HCT116 (cell line): ENCODE results near the gene MFRP. TPM values are rescaled to one million over a fixed set of nuclear protein-coding genes. Genes with fewer than 3 reads are reported as not detected.

Source experiments
- ATAC-seq: fragments of 200-7000 bp; cut with Tn5 transposase; 2 replicates; pipeline ENCODE4 v1.9.1; 2020; ENCODE audit warnings: mild to moderate bottlenecking, moderate library complexity
- BruUV-seq: library from RNA; stranded (reverse); fragments of 400-500 nt; replicated peaks from 2 replicates; lab custom pipeline; 2021; lab: Mats Ljungman, UMichigan
- CTCF ChIA-PET: fragments of 300-600 bp; sonication (Branson Sonifier 250); formaldehyde crosslinking; loops from one replicate; lab custom pipeline; 2021; ENCODE audit warnings: antibody characterized with exemption; lab: Charles Lee
- POLR2A ChIA-PET: fragments of 300-600, 350-600 bp; sonication (Branson Sonifier 250); formaldehyde crosslinking; loops from one replicate; lab custom pipeline; 2021; ENCODE audit warnings: antibody characterized with exemption; lab: Charles Lee
- RAD21 ChIA-PET, 2 experiments: fragments of 300-600 bp; sonication (Branson Sonifier 250); formaldehyde crosslinking; loops; one replicate each; lab custom pipeline; 2023; ENCODE audit warnings: low total read pairs in 2 of 2; ENCODE audit not compliant: uncharacterized antibody in 2 of 2, unreplicated experiment in 2 of 2, low non-redundant PET in 1 of 2; lab: Charles Lee
- DNase-seq: peaks from one replicate; pipeline ENCODE4 v3.0.0-alpha.2; 2010; ENCODE audit warnings: low read depth, low spot score
- H2AFZ ChIP-seq: fragments of 200-600 bp; shearing (Covaris generic), sonication (generic); 2 replicates; pipeline ENCODE4 v1.6.1; 2017; ENCODE audit warnings: low read depth, mixed run types, mixed read lengths, antibody characterized with exemption, low read length; ENCODE audit not compliant: poor library complexity, severe bottlenecking
- H3K27ac ChIP-seq: 2 replicates; pipeline ENCODE4 v1.5.1; 2012; ENCODE audit warnings: low read depth, low read length
- H3K27me3 ChIP-seq: fragments of 200-600 bp; sonication (generic); 2 replicates; pipeline ENCODE4 v1.6.1; 2016; ENCODE audit warnings: mixed run types, low read length, mixed read lengths; ENCODE audit not compliant: insufficient read depth
- H3K36me3 ChIP-seq, 2 experiments: fragments of 200-500 bp in 1 of 2; fragments of 200-600 bp in 1 of 2; sonication (Bioruptor generic) in 1 of 2; sonication (generic) in 1 of 2; 2 replicates each; pipeline versions ENCODE4 v1.5.1 to v1.6.1; 2014 to 2016; ENCODE audit warnings: low read length in 2 of 2, inconsistent platforms in 1 of 2, mixed read lengths in 1 of 2, mixed run types in 1 of 2; ENCODE audit not compliant: insufficient read depth in 2 of 2, control insufficient read depth in 1 of 2
- H3K4me1 ChIP-seq, 2 experiments: fragments of 200-600 bp in 1 of 2; sonication (generic) in 1 of 2; 2 replicates each; pipeline versions ENCODE4 v1.5.1 to v1.6.1; 2012 to 2017; ENCODE audit warnings: low read length in 2 of 2, inconsistent platforms in 1 of 2, mild to moderate bottlenecking in 1 of 2, mixed read lengths in 1 of 2, mixed run types in 1 of 2, moderate library complexity in 1 of 2; ENCODE audit not compliant: insufficient read depth in 2 of 2, control insufficient read depth in 1 of 2
- H3K4me2 ChIP-seq: fragments of 200-600 bp; sonication (generic); 2 replicates; pipeline ENCODE4 v1.6.1; 2017; ENCODE audit warnings: mixed run types, low read length, mixed read lengths
- H3K4me3 ChIP-seq, 2 experiments: fragments of 200-600 bp in 1 of 2; sonication (generic) in 1 of 2; replicated peaks in 1 of 2; 2 replicates each; pipeline ENCODE4 v1.5.1; 2011 to 2016; ENCODE audit warnings: low read length in 2 of 2, control low read depth in 1 of 2, low read depth in 1 of 2, mild to moderate bottlenecking in 1 of 2, mixed read lengths in 1 of 2, mixed run types in 1 of 2
- H3K79me2 ChIP-seq: fragments of 200-600 bp; sonication (generic); 2 replicates; pipeline ENCODE4 v1.6.1; 2017; ENCODE audit warnings: mild to moderate bottlenecking, mixed run types, low read length, moderate library complexity, mixed read lengths; ENCODE audit not compliant: insufficient read depth
- H3K9ac ChIP-seq: fragments of 200-600 bp; sonication (generic); 2 replicates; pipeline ENCODE4 v1.6.1; 2016; ENCODE audit warnings: low read length, mixed read lengths
- H3K9me2 ChIP-seq: fragments of 200-600 bp; sonication (generic), shearing (Covaris generic); 2 replicates; pipeline ENCODE4 v1.6.1; 2017; ENCODE audit warnings: mixed run types, mild to moderate bottlenecking, moderate library complexity; ENCODE audit not compliant: insufficient read depth
- H3K9me3 ChIP-seq, 2 experiments: fragments of 200-500 bp in 1 of 2; fragments of 200-600 bp in 1 of 2; sonication (Bioruptor generic) in 1 of 2; sonication (generic) in 1 of 2; 2 replicates each; pipeline ENCODE4 v1.6.1; 2014 to 2017; ENCODE audit warnings: low read length in 2 of 2, mixed read lengths in 2 of 2, inconsistent platforms in 1 of 2, low read depth in 1 of 2, mild to moderate bottlenecking in 1 of 2, mixed run types in 1 of 2, moderate library complexity in 1 of 2; ENCODE audit not compliant: control insufficient read depth in 1 of 2, insufficient read depth in 1 of 2
- H4K20me1 ChIP-seq: fragments of 200-600 bp; sonication (generic), shearing (Covaris generic); 2 replicates; pipeline ENCODE4 v1.6.1; 2017; ENCODE audit warnings: mixed run types, mild to moderate bottlenecking, moderate library complexity; ENCODE audit not compliant: insufficient read depth
- ATF3 ChIP-seq: IDR thresholded peaks from 2 replicates; pipeline ENCODE4 v1.6.1; 2012
- CBX3 ChIP-seq: IDR thresholded peaks from 2 replicates; pipeline ENCODE4 v1.6.1; 2012; ENCODE audit warnings: low read depth
- EZH2phosphoT487 ChIP-seq: fragments of 200-600 bp; IDR thresholded peaks from 2 replicates; pipeline ENCODE4 v1.6.1; 2018; ENCODE audit warnings: antibody characterized with exemption, borderline replicate concordance
- POLR2A ChIP-seq: IDR thresholded peaks from 2 replicates; pipeline ENCODE4 v1.7.0; 2011; ENCODE audit warnings: borderline replicate concordance; ENCODE audit not compliant: insufficient read depth, insufficient read length; ENCODE audit errors: extremely low read depth
- SRF ChIP-seq: IDR thresholded peaks from 2 replicates; pipeline ENCODE4 v1.6.1; 2012; ENCODE audit warnings: low read depth
- TCF7L2 ChIP-seq: IDR thresholded peaks from 2 replicates; pipeline ENCODE4 v1.7.0; 2011; ENCODE audit warnings: borderline replicate concordance, inconsistent platforms; ENCODE audit not compliant: insufficient read depth, insufficient read length; ENCODE audit errors: extremely low read depth
- YY1 ChIP-seq: IDR thresholded peaks from 2 replicates; pipeline ENCODE4 v1.6.1; 2011; ENCODE audit warnings: low read length, low read depth, moderate library complexity, mild to moderate bottlenecking; ENCODE audit not compliant: insufficient replicate concordance; ENCODE audit errors: extremely low read depth
- ZBTB33 ChIP-seq: IDR thresholded peaks from 2 replicates; pipeline ENCODE4 v1.6.1; 2011; ENCODE audit warnings: mild to moderate bottlenecking, low read length, moderate library complexity; ENCODE audit not compliant: insufficient replicate concordance; ENCODE audit errors: extremely low read depth
- ZFX ChIP-seq: fragments of 450-650 bp; IDR thresholded peaks from 2 replicates; pipeline ENCODE4 v1.6.1; 2017
- ZNF274 ChIP-seq: fragments of 200-500 bp; sonication (Bioruptor generic); IDR thresholded peaks from 2 replicates; pipeline ENCODE4 v1.6.1; 2014; ENCODE audit warnings: mild to moderate bottlenecking, low read depth, low read length, inconsistent platforms
- intact Hi-C: fragments of 100-400 bp; cut with micrococcal nuclease; formaldehyde crosslinking; loops from 2 replicates; pipeline ENCODE4 v1.10.0; 2022
- total RNA-seq: library from RNA; stranded (reverse); gene quantifications from one replicate; pipeline ENCODE4 v1.2.1, GENCODE V29; 2021; ENCODE audit not compliant: unreplicated experiment

MFRP gene
- total RNA-seq, 1 experiment from 2014 or later = not detected

- ChIA-PET CTCF (interaction anchor here (0.8 kb wide), 1 partner anchor 35 kb away, joined by 3 read pairs; no protein-coding TSS in a partner anchor), RAD21 (no interaction called here), POLR2A (no interaction called here)
- Histone ChIP-seq H3K4me1 (no peaks in the 10 kb centered on the region), H3K27me3 (no peaks in the 10 kb centered on the region), H4K20me1 (no peaks in the 10 kb centered on the region), H3K79me2 (no peaks in the 10 kb centered on the region), H3K27ac (no peak overlapping the region), H3K4me2 (no peak overlapping the region), H2AFZ (no peak overlapping the region), H3K36me3 (peaks cover 24 to 25% of the 10 kb centered on the region in 2 experiments), H3K9me3 (no peaks in the 10 kb centered on the region), H3K9me2 (no peaks in the 10 kb centered on the region), H3K9ac (no peak overlapping the region), H3K4me3 (no peak overlapping the region)
- BruUV-seq = no TSS peak
- TF ChIP-seq ATF3 (no peak), CBX3 (no peak)
- intact Hi-C loops = no loop called here
- ATAC-seq (no peak), DNase-seq (no peak)
Measured at GRCh38 chr11:119303227-119303718, 43.2 kb downstream of the MFRP start.

GRCh38 chr11:119300198-119300964 is 46.1 kb downstream of the MFRP start:
- H3K27me3 ChIP-seq = no peaks in the 10 kb centered on the region
- H3K4me1 ChIP-seq = no peaks in the 10 kb centered on the region
- ChIA-PET RAD21 (no interaction called here), POLR2A (no interaction called here), CTCF (no interaction called here)
- no peak overlapping the region for H3K4me2 ChIP-seq
- no peak for TF ChIP-seq TCF7L2
- TF ChIP-seq ZNF274 = no peak
- TF ChIP-seq SRF = no peak
- no peak for TF ChIP-seq ZFX
- no peak for TF ChIP-seq ATF3
- no peak for TF ChIP-seq ZBTB33
- TF ChIP-seq POLR2A = no peak
- no peak for TF ChIP-seq YY1
- TF ChIP-seq EZH2phosphoT487 = no peak
- no peak overlapping the region for H3K27ac ChIP-seq
- H3K9ac ChIP-seq = no peak overlapping the region
- H3K4me3 ChIP-seq = no peak overlapping the region
- DNase-seq = no peak
- intact Hi-C loops = no loop called here
- H2AFZ ChIP-seq = no peak overlapping the region
- no TSS peak for BruUV-seq
- H3K9me2 ChIP-seq = no peaks in the 10 kb centered on the region
- H3K79me2 ChIP-seq = no peaks in the 10 kb centered on the region
- no peaks in the 10 kb centered on the region for H4K20me1 ChIP-seq
- ATAC-seq = no peak
- H3K9me3 ChIP-seq = no peaks in the 10 kb centered on the region
- peaks cover 24 to 34% of the 10 kb centered on the region in 2 experiments for H3K36me3 ChIP-seq
